GM12873 (cell line): ENCODE results near the gene ANLN.

ENCODE experiments used
- CTCF ChIP-seq: IDR thresholded peaks from 2 replicates; pipeline ENCODE4 v1.5.1; 2012; ENCODE audit warnings: low read depth, mild to moderate bottlenecking, moderate library complexity, low read length, control low read depth; ENCODE audit not compliant: insufficient read depth; ENCODE audit errors: missing control alignments

ANLN gene

GRCh38 chr7:36381056-36381455 is 8.6 kb upstream of the ANLN start:
- TF ChIP-seq CTCF, result no peak

GRCh38 chr7:36387435-36388231 is 2.0 kb upstream of the ANLN start:
- no peak for TF ChIP-seq CTCF

- no peak for TF ChIP-seq CTCF
Observed at GRCh38 chr7:36388423-36388822, 1.2 kb upstream of the ANLN start.

DNA sequence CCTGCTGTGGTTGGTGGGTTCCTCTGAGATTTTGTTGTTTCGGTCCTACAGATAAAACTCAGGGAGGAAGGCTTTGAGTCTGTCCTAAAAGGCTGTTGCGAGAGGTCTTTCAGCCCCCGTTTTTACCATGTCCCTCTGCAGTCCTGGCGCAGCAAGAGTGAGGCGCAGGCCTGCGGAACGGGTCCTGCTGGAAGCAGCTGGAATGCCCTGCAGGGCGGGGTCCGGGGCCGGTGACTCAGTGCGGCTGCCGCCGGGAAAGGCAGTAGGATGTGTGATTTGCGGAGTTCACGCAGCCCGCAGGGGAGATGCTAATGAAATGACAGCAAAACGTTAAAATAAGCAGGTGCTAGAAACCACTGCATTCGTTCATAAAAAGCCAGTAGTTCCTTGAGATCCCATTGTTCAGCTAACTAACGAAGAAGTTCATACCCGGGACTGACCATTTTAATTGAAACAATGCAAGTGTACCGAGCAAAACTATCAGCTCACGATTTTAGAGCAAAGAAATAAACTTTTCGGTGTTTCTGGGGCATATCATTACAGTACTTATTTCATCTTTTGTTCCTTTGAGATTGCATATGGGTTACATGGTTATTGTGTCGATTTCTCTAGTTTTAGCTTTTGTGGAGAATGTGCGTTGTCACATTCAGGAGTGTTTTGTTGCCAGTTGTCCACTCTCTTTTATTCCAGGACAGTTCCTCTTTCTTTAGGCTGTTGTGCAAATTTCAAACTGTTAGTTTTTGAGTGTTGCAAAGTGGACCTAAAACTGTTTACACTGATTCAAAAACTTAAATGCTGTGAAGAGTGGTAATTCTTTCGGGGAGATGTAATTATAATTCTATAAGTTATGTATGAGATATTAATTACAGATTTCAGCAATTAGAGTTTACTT is 783 bp downstream of the ANLN start:
- TF ChIP-seq CTCF, result no peak

GRCh38 chr7:36391436-36392198 is 2.0 kb downstream of the ANLN start:
- no peak for TF ChIP-seq CTCF

GRCh38 chr7:36393826-36394225 is 4.2 kb downstream of the ANLN start:
- no peak for TF ChIP-seq CTCF
